Omental fat pad (tissue), 4 donors: ENCODE results near the gene KIF2C. TPM values are rescaled to one million over a fixed set of nuclear protein-coding genes. Genes with fewer than 3 reads are reported as not detected.

Experiments
- ATAC-seq: fragments of 150-250 bp; one replicate; pipeline ENCODE4 v1.9.1; 2016; ENCODE audit warnings: mild to moderate bottlenecking, moderate library complexity; ENCODE audit not compliant: low FRiP score
- DNase-seq: peaks from one replicate; pipeline ENCODE4 v3.0.0-alpha.2; 2019; ENCODE audit warnings: low spot score
- CTCF ChIP-seq, 3 donors: fragments of 450-650 bp; IDR thresholded peaks; one replicate each; pipeline ENCODE4 v1.5.1; 2016 to 2017; ENCODE audit warnings: antibody characterized with exemption in 3 of 3, mild to moderate bottlenecking in 3 of 3, moderate library complexity in 2 of 3
- total RNA-seq, 4 donors: library from RNA; depleted of rRNA; stranded (reverse); fragments of >200 nt; gene quantifications; one replicate each; pipeline ENCODE4 v1.1.0, GENCODE V29; 2016

KIF2C gene
- total RNA-seq, 4 donors from 2014 or later, result 0.19 to 2.8 (median 0.93) TPM

- TF ChIP-seq CTCF (IDR thresholded peaks at IDR 0.05), result no peak
- DNase-seq (no peak), ATAC-seq (no peak)
Observed at GRCh38 chr1:44723496-44724295, 15.9 kb upstream of the KIF2C start.

GRCh38 chr1:44724296-44724954 is 15.2 kb upstream of the KIF2C start:
- DNase-seq (no peak), ATAC-seq (no peak)
- TF ChIP-seq CTCF (IDR thresholded peaks at IDR 0.05), result no peak

GRCh38 chr1:44724955-44725698 is 14.5 kb upstream of the KIF2C start:
- no peak for TF ChIP-seq CTCF (IDR thresholded peaks at IDR 0.05)
- no peak for ATAC-seq

GRCh38 chr1:44730741-44731512 is 8.7 kb upstream of the KIF2C start, which contains the start of gene RNU5D-1:
RNU5D-1 (minus strand) TSS chr1:44731170.
- TF ChIP-seq CTCF (IDR thresholded peaks at IDR 0.05), result peak in 1 of 3 donors; percentile 61
- DNase-seq (peak; percentile 96), ATAC-seq (peak; percentile 90)

More at GRCh38 chr1:44724955-44725698, 14.5 kb upstream of the KIF2C start:
- DNase-seq, result no peak

- no peak for TF ChIP-seq CTCF (IDR thresholded peaks at IDR 0.05)
- ATAC-seq, result no peak
- DNase-seq, result no peak
Observed at GRCh38 chr1:44733365-44733764, 6.3 kb upstream of the KIF2C start.

- TF ChIP-seq CTCF (IDR thresholded peaks at IDR 0.05), result no peak
- no peak for ATAC-seq
- no peak for DNase-seq
Observed at GRCh38 chr1:44733784-44734183, 5.9 kb upstream of the KIF2C start.
